ENCODE measurements around the gene DENND6B.

DNA sequence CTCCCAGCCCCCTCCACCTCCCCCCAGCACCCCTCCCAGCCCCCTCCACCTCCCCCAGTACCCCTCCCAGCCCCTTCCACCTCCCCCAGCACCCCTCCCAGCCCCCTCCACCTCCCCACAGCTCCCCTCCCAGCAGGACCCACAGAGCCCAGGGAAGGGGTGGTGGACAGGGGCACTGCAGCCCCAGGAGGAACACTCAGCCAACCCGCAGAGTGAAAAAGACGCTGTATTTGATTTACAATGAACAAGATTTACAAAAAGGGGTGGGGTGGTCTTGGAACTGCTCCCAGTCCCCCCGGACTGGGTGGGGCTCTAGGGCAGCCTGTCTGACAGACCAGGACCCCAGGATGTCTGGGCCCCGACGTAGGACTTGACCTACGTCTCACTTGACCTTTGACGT is 52.0 kb downstream of the DENND6B start:
- TF ChIP-seq ZNF652 (CRISPR knock-in tag; IDR thresholded peaks at IDR 0.05; ENCODE audit: borderline replicate concordance, low read depth): no peak
- no peak for TF ChIP-seq SIN3A (IDR thresholded peaks at IDR 0.05; ENCODE audit: borderline replicate concordance, low read depth, low read length)
- no peak for TF ChIP-seq RAD21 (CRISPR knock-in tag; IDR thresholded peaks at IDR 0.05)
- no peak for TF ChIP-seq YY1 (IDR thresholded peaks at IDR 0.05; ENCODE audit: insufficient read depth, insufficient replicate concordance, low read depth, low read length)
- no peak for TF ChIP-seq POLR2A (IDR thresholded peaks at IDR 0.05; ENCODE audit: insufficient read depth in 1 of 2, low read depth in 2 of 2, low read length in 2 of 2)
- no peak for TF ChIP-seq EZH2 (conservative IDR thresholded peaks at IDR 0.05; ENCODE audit: low read depth, low read length)
- TF ChIP-seq, protein P1, sequence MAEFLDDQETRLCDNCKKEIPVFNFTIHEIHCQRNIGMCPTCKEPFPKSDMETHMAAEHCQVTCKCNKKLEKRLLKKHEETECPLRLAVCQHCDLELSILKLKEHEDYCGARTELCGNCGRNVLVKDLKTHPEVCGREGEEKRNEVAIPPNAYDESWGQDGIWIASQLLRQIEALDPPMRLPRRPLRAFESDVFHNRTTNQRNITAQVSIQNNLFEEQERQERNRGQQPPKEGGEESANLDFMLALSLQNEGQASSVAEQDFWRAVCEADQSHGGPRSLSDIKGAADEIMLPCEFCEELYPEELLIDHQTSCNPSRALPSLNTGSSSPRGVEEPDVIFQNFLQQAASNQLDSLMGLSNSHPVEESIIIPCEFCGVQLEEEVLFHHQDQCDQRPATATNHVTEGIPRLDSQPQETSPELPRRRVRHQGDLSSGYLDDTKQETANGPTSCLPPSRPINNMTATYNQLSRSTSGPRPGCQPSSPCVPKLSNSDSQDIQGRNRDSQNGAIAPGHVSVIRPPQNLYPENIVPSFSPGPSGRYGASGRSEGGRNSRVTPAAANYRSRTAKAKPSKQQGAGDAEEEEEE (CRISPR knock-in tag; IDR thresholded peaks at IDR 0.05; ENCODE audit: borderline replicate concordance): no peak
- TF ChIP-seq, protein P2, sequence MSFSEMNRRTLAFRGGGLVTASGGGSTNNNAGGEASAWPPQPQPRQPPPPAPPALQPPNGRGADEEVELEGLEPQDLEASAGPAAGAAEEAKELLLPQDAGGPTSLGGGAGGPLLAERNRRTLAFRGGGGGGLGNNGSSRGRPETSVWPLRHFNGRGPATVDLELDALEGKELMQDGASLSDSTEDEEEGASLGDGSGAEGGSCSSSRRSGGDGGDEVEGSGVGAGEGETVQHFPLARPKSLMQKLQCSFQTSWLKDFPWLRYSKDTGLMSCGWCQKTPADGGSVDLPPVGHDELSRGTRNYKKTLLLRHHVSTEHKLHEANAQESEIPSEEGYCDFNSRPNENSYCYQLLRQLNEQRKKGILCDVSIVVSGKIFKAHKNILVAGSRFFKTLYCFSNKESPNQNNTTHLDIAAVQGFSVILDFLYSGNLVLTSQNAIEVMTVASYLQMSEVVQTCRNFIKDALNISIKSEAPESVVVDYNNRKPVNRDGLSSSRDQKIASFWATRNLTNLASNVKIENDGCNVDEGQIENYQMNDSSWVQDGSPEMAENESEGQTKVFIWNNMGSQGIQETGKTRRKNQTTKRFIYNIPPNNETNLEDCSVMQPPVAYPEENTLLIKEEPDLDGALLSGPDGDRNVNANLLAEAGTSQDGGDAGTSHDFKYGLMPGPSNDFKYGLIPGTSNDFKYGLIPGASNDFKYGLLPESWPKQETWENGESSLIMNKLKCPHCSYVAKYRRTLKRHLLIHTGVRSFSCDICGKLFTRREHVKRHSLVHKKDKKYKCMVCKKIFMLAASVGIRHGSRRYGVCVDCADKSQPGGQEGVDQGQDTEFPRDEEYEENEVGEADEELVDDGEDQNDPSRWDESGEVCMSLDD (CRISPR knock-in tag; IDR thresholded peaks at IDR 0.05; ENCODE audit: borderline replicate concordance): no peak
- no peak for TF ChIP-seq ZNF3 (CRISPR knock-in tag; IDR thresholded peaks at IDR 0.05)
- no peak for TF ChIP-seq JARID2 (CRISPR knock-in tag; IDR thresholded peaks at IDR 0.05; ENCODE audit: insufficient replicate concordance)
- no peak for TF ChIP-seq EP300 (IDR thresholded peaks at IDR 0.05; ENCODE audit: low read depth in 2 of 2, low read length in 2 of 2)
- no peak for TF ChIP-seq EP300 (CRISPR knock-in tag; IDR thresholded peaks at IDR 0.05; ENCODE audit: borderline replicate concordance)
- TF ChIP-seq TAF1 (CRISPR knock-in tag; IDR thresholded peaks at IDR 0.05): no peak

Measured in HepG2 (cell line).